ENCODE results near the gene CAMTA1. TPM values are rescaled to one million over a fixed set of nuclear protein-coding genes. Genes with fewer than 3 reads are reported as not detected.

Gene CAMTA1
- total and polyA plus RNA-seq, 4 donors: 78.7 to 438 (median 173) TPM

DNA sequence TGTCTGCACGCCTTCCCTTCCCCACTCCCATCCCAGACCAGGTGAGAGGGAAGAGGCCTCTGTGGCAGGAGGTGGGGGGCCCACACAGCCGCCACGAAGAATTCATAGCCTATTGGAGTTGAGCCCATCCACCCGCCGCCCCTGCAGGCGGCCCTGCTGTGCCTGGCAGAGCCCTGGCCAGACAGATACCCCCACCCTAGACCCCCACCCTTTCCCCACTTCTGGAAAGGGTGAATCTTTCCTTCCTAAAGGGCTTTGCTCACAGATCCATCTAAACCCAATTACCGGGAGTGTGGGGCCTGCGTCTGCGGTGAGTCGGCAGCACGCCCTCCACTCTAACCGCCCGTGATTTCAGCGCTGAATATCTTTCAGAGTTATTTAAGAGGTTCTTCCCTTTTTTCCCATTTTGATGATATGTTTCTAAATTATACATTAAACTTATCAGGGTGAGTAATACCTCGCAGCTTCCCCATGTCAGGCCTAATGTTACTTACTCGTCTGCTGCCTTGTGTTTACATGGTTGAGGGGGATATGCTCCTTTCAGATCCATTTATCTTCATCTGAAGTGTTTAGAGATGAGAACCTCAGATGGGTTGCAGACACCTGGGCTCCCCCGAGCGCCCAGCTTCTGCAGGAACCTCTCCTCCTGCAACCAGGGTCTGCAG is 802.0 kb downstream of the CAMTA1 start:
- ATAC-seq (ENCODE audit: low FRiP score) (no peak), DNase-seq (peak; percentile 16 to 31)
- Histone ChIP-seq H3K36me3 (ENCODE audit: control insufficient read depth in 1 of 2, insufficient read depth in 2 of 2, low read length in 1 of 2) (no peaks in the 10 kb centered on the region), H3K4me3 (ENCODE audit: low read length in 2 of 2) (no peak overlapping the region), H3K4me1 (ENCODE audit: control insufficient read depth in 1 of 2, insufficient read depth in 2 of 2, low read length in 2 of 2) (no peaks in the 10 kb centered on the region), H3K9me3 (ENCODE audit: control insufficient read depth, low read length) (no peaks in the 10 kb centered on the region), H3K27me3 (ENCODE audit: control insufficient read depth in 1 of 2, insufficient read depth in 2 of 2, low read length in 1 of 2) (no peaks in the 10 kb centered on the region), H3K27ac (ENCODE audit: low read depth in 1 of 2, low read length in 2 of 2) (no peak overlapping the region)
- intact Hi-C loops (cut with DNase I): no loop called here
- 93 to 94% methylated on average over 18 of the region's 18 CpGs for WGBS, 2 donors

DNA sequence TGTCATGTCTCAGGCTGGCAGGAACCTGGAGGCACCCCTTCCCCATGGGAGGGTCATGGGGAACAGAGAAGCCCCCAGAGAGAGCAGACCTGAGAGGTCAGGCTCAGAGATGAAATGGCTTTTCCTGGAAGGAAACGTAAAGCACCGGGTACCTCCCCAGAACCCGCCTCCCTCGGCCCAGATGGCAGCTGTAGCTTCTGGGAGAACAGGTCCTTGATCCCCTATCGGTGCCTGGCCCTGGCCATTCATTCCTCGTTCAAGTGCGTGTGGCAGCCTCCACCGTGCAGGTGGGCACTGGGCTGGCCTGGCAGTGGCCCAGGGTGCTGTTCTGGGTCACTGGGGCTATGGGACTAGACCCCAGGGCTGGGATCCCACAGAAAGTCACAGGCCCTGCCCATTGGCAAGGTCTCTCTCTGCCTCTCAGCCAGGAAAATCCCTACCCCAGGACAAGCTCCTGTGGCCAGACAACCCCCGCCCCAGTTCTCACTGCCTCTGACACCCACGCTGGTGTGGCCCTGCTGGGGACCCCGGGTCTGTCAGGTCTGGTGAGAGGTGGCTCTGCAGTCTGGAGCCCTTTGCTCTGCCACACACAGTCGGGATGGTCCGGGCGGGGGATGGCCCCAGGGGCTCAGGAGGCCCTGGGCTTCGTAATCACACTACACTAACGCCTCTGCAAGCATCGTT is 802.7 kb downstream of the CAMTA1 start:
- peak; percentile 24 to 68 for DNase-seq
- Histone ChIP-seq H3K27me3 (ENCODE audit: control insufficient read depth in 1 of 2, insufficient read depth in 2 of 2, low read length in 1 of 2) (no peaks in the 10 kb centered on the region), H3K9me3 (ENCODE audit: control insufficient read depth, low read length) (no peaks in the 10 kb centered on the region), H3K36me3 (ENCODE audit: control insufficient read depth in 1 of 2, insufficient read depth in 2 of 2, low read length in 1 of 2) (no peaks in the 10 kb centered on the region), H3K4me3 (ENCODE audit: low read length in 2 of 2) (no peak overlapping the region), H3K4me1 (ENCODE audit: control insufficient read depth in 1 of 2, insufficient read depth in 2 of 2, low read length in 2 of 2) (no peaks in the 10 kb centered on the region), H3K27ac (ENCODE audit: low read depth in 1 of 2, low read length in 2 of 2) (no peak overlapping the region)
- ATAC-seq (ENCODE audit: low FRiP score): no peak
- intact Hi-C loops (cut with DNase I): no loop called here
- WGBS, 2 donors: 89 to 90% methylated on average over 17 of the region's 17 CpGs

DNA sequence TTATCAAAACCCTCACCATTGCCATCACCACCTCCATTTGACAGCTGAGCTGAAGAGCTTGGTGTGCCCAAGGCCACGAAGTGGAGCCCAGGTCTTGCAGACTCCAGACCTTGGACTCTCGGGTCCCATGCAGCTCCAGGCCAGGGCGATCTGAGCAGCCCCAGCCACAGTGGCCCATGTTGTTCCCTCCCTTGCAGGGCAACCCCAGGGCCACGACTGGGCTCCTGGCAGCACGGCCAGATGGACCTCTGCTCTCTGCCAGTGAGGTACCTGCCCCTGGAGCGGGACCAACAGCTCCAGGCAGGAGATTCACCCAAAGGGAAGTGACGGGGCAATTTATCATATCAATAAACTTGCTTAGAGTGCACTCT is 803.2 kb downstream of the CAMTA1 start:
- no peaks in the 10 kb centered on the region for H3K27me3 ChIP-seq (ENCODE audit: control insufficient read depth in 1 of 2, insufficient read depth in 2 of 2, low read length in 1 of 2)
- intact Hi-C loops (cut with DNase I): no loop called here
- WGBS, 2 donors: 90 to 92% methylated on average over 7 of the region's 7 CpGs
- H3K27ac ChIP-seq (ENCODE audit: low read depth in 1 of 2, low read length in 2 of 2): no peak overlapping the region
- H3K4me1 ChIP-seq (ENCODE audit: control insufficient read depth in 1 of 2, insufficient read depth in 2 of 2, low read length in 2 of 2): no peaks in the 10 kb centered on the region
- H3K36me3 ChIP-seq (ENCODE audit: control insufficient read depth in 1 of 2, insufficient read depth in 2 of 2, low read length in 1 of 2): no peaks in the 10 kb centered on the region
- no peak overlapping the region for H3K4me3 ChIP-seq (ENCODE audit: low read length in 2 of 2)
- H3K9me3 ChIP-seq (ENCODE audit: control insufficient read depth, low read length): no peaks in the 10 kb centered on the region
- DNase-seq (peak; percentile 38 to 57), ATAC-seq (ENCODE audit: low FRiP score) (no peak)

DNA sequence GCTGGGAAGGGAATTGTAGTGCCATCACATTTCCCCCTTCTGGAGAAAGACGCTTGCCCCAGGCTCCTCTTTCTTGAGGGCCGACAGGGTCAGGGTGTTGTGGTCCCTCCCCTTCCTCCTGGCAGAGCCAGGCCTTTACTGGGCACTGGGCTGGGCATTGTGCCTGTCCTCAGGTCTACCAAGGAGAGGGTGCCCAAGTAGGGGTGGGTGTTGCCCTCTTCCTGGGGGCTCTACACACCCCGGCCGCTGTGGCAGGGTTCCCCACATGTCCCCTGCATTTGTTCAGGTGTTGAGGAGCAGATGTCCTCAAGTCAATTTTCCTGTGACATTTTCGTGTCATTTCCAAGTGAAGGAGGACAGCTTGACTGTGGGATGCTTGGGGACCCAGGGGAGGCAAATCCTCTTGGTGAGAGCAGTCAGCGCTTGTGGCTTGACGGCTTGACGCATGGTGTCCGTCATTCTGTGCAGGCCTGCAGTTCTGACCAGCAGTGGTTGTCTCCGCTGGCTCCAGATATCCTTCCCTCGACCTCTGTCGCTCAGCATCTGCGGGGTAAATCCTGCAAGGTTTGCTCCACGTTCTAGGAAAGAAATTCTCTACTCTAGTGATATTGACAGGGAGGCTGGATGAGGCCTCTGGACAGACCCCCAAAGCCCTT is 804.0 kb downstream of the CAMTA1 start:
- Histone ChIP-seq H3K4me3 (ENCODE audit: low read length in 2 of 2) (no peak overlapping the region), H3K27ac (ENCODE audit: low read depth in 1 of 2, low read length in 2 of 2) (no peak overlapping the region), H3K27me3 (ENCODE audit: control insufficient read depth in 1 of 2, insufficient read depth in 2 of 2, low read length in 1 of 2) (no peaks in the 10 kb centered on the region), H3K36me3 (ENCODE audit: control insufficient read depth in 1 of 2, insufficient read depth in 2 of 2, low read length in 1 of 2) (no peaks in the 10 kb centered on the region), H3K4me1 (ENCODE audit: control insufficient read depth in 1 of 2, insufficient read depth in 2 of 2, low read length in 2 of 2) (no peaks in the 10 kb centered on the region), H3K9me3 (ENCODE audit: control insufficient read depth, low read length) (no peaks in the 10 kb centered on the region)
- 93 to 94% methylated on average over 14 of the region's 14 CpGs for WGBS, 2 donors
- intact Hi-C loops (cut with DNase I): no loop called here
- no peak for ATAC-seq (ENCODE audit: low FRiP score)
- peak; percentile 17 to 40 for DNase-seq

DNA sequence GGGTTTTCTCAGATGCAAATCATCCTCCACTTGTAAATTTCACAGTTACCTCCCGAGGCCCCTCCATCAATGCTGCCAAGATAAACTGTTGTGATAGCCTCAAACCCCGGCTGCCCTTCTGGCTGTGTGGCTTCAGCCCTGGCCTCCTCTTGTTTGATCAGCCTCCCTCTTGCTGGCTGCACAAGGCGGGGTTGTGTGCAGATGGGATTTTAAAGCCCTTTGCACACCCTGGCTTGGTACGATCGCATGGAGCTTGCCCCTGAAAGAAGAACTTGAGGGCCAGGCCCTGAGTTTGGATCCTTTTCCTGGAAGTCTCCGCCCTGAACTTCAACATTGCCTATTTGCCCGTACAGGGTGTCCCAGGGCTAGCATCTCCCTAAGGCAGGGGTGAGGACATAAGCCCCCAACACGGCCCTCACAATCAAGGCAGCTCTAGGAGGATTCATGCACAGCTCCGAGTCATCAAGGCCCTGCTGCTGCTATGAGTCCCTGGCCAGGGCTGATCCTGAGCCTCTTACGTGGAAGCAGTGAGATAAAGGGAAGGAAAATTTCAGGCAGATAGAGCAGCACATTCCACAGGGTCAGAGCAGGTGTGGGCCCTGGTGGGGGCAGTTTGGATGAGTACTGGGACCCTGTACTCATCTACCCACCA is 804.6 kb downstream of the CAMTA1 start:
- Histone ChIP-seq H3K36me3 (ENCODE audit: control insufficient read depth in 1 of 2, insufficient read depth in 2 of 2, low read length in 1 of 2) (no peaks in the 10 kb centered on the region), H3K27ac (ENCODE audit: low read depth in 1 of 2, low read length in 2 of 2) (no peak overlapping the region), H3K9me3 (ENCODE audit: control insufficient read depth, low read length) (no peaks in the 10 kb centered on the region), H3K27me3 (ENCODE audit: control insufficient read depth in 1 of 2, insufficient read depth in 2 of 2, low read length in 1 of 2) (no peaks in the 10 kb centered on the region), H3K4me1 (ENCODE audit: control insufficient read depth in 1 of 2, insufficient read depth in 2 of 2, low read length in 2 of 2) (no peaks in the 10 kb centered on the region), H3K4me3 (ENCODE audit: low read length in 2 of 2) (no peak overlapping the region)
- WGBS, 2 donors: 86 to 88% methylated on average over 10 of the region's 10 CpGs
- peak; percentile 18 to 47 for DNase-seq
- ATAC-seq (ENCODE audit: low FRiP score): no peak
- intact Hi-C loops (cut with DNase I): no loop called here

DNA sequence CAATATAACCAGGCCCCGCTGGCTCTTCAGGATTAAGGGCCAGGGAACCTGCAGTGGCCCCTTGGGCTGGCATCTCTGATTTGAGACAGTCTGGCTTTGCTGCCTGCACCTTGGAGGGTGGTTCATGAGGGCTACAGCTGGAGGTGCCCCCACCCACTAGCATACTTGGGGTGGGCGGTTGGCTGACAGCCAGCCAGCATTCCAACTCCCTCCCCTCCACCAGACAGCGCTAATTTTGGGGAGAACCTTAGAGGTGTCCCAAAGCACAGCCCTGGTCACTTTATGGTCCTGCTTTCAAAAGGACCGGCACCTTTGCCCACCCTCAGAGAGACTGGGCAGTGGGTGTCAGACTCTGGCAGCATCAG is 805.2 kb downstream of the CAMTA1 start:
- 75 to 78% methylated on average over 4 of the region's 4 CpGs for WGBS, 2 donors
- intact Hi-C loops (cut with DNase I): no loop called here
- Histone ChIP-seq H3K36me3 (ENCODE audit: control insufficient read depth in 1 of 2, insufficient read depth in 2 of 2, low read length in 1 of 2) (no peaks in the 10 kb centered on the region), H3K27ac (ENCODE audit: low read depth in 1 of 2, low read length in 2 of 2) (no peak overlapping the region), H3K4me1 (ENCODE audit: control insufficient read depth in 1 of 2, insufficient read depth in 2 of 2, low read length in 2 of 2) (no peaks in the 10 kb centered on the region), H3K4me3 (ENCODE audit: low read length in 2 of 2) (no peak overlapping the region), H3K27me3 (ENCODE audit: control insufficient read depth in 1 of 2, insufficient read depth in 2 of 2, low read length in 1 of 2) (no peaks in the 10 kb centered on the region), H3K9me3 (ENCODE audit: control insufficient read depth, low read length) (no peaks in the 10 kb centered on the region)
- DNase-seq: peak; percentile 24 to 25
- no peak for ATAC-seq (ENCODE audit: low FRiP score)

DNA sequence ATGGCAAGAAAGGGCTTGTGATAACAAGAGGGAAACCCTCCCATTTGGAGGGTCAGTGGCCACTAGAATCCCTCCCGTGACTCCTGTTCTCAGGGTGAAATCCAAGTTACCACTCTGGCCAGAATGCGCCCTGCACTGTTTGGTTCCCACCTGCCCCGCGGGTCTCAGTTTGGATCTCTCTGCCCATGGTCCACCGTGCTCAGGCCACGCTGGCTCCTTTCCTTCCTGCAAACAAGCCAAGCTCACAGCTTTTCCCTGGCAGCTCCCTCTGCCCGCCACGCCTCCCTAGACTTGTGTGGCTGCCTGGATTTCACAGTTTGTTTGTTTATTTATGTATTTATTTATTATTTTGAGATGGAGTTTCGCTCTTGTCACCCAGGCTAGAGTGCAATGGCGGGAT is 806.3 kb downstream of the CAMTA1 start:
- Histone ChIP-seq H3K27ac (ENCODE audit: low read depth in 1 of 2, low read length in 2 of 2) (no peak overlapping the region), H3K9me3 (ENCODE audit: control insufficient read depth, low read length) (no peaks in the 10 kb centered on the region), H3K4me3 (ENCODE audit: low read length in 2 of 2) (no peak overlapping the region), H3K4me1 (ENCODE audit: control insufficient read depth in 1 of 2, insufficient read depth in 2 of 2, low read length in 2 of 2) (no peaks in the 10 kb centered on the region), H3K27me3 (ENCODE audit: control insufficient read depth in 1 of 2, insufficient read depth in 2 of 2, low read length in 1 of 2) (no peaks in the 10 kb centered on the region), H3K36me3 (ENCODE audit: control insufficient read depth in 1 of 2, insufficient read depth in 2 of 2, low read length in 1 of 2) (no peaks in the 10 kb centered on the region)
- intact Hi-C loops (cut with DNase I): no loop called here
- DNase-seq (peak; percentile 12 to 65), ATAC-seq (ENCODE audit: low FRiP score) (no peak)
- WGBS, 2 donors: 85 to 87% methylated on average over 10 of the region's 10 CpGs

DNA sequence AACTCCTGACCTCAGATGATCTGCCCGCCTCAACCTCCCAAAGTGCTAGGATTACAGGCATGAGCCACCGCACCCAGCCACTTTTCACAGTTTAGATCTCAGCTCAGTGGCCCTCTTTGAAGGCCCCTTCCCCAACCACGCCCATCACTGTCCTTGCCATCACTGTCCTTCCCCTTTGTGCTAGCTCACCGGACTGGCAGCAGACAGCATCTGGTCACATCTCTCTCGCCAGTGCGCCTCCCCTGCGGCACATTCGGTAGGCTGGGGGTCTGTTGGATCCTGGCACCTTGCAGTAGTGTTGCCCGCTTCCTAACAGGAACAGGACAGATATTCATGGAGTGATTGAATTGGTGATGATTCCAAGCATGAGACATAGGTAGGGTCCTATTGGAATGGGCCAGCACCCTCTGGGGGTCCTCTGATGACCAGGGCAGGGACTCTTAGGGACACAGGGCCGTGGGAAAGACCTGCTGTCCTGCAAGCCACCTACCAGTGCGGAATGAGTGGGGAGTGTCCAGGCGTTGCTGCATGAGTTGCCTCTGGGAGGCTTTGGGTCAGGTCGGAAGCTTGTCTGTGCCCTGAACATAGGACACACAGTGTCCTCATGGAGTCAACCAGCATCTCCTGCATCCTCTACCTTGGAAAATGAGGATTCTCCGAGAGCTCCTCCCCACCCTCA is 807.0 kb downstream of the CAMTA1 start:
- ATAC-seq (ENCODE audit: low FRiP score) (no peak), DNase-seq (peak; percentile 28 to 57)
- intact Hi-C loops (cut with DNase I): no loop called here
- 93 to 95% methylated on average over 14 of the region's 14 CpGs for WGBS, 2 donors
- no peaks in the 10 kb centered on the region for H3K9me3 ChIP-seq (ENCODE audit: control insufficient read depth, low read length)
- H3K27me3 ChIP-seq (ENCODE audit: control insufficient read depth in 1 of 2, insufficient read depth in 2 of 2, low read length in 1 of 2): no peaks in the 10 kb centered on the region
- H3K36me3 ChIP-seq (ENCODE audit: control insufficient read depth in 1 of 2, insufficient read depth in 2 of 2, low read length in 1 of 2): no peaks in the 10 kb centered on the region
- H3K4me1 ChIP-seq (ENCODE audit: control insufficient read depth in 1 of 2, insufficient read depth in 2 of 2, low read length in 2 of 2): no peaks in the 10 kb centered on the region
- H3K4me3 ChIP-seq (ENCODE audit: low read length in 2 of 2): no peak overlapping the region
- no peak overlapping the region for H3K27ac ChIP-seq (ENCODE audit: low read depth in 1 of 2, low read length in 2 of 2)
